ENCODE results near the gene C1QTNF8. TPM values are rescaled to one million over a fixed set of nuclear protein-coding genes. Genes with fewer than 3 reads are reported as not detected.

Gene C1QTNF8
- total RNA-seq, 4 donors from 2014 or later: not detected

DNA sequence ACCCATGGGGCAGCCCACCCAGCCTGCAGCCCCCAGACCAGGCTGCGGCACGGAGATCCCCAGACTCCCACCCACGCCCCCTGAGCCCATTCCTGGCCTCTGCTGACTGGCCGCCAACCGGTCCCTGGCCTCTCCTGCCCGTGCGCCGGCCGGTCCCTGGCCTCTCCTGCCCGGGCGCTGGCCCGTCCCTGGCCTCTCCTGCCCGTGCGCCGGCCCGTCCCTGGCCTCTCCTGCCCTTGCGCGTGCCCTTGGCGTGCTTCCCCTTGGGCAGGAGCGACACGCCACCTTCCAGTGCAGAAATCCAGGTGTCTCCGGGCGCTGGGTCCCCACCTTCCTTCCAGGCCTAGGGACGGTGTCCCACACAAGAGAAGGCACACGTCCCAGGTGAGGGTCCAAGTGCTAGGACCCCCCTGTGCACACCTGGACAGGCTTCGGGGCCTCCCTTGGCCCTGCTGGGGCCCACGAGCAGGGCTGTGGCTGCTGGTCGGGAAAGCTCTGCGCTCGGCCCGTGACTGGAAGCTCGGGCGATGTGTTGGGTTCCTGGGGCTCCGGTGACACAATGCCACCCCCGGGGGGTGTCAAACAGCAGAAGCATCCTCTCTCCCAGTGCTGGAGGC lies 35.4 kb upstream of the C1QTNF8 start:
- TF ChIP-seq EP300 (IDR thresholded peaks at IDR 0.05) (no peak), CTCF (IDR thresholded peaks at IDR 0.05) (no peak), POLR2A (IDR thresholded peaks at IDR 0.05) (no peak)
- H3K4me1 ChIP-seq: no peaks in the 10 kb centered on the region
- no peak overlapping the region for H3K27ac ChIP-seq
- WGBS, 2 donors: 86 to 89% methylated on average over 33 of the region's 35 CpGs
- no peak overlapping the region for H3K4me3 ChIP-seq
- no peaks in the 10 kb centered on the region for H3K36me3 ChIP-seq
- H3K9me3 ChIP-seq: no peaks in the 10 kb centered on the region
- no peak for DNase-seq (ENCODE audit: low spot score in 2 of 2)
- peaks cover 0 to 26% of the 10 kb centered on the region in 2 donors for H3K27me3 ChIP-seq

GRCh38 chr16:1130382-1130781 lies 34.3 kb upstream of the C1QTNF8 start:
- H3K27me3 ChIP-seq: peaks cover 0 to 36% of the 10 kb centered on the region in 2 donors
- H3K36me3 ChIP-seq: no peaks in the 10 kb centered on the region
- H3K4me3 ChIP-seq: no peak overlapping the region
- TF ChIP-seq EP300 (IDR thresholded peaks at IDR 0.05) (no peak), POLR2A (IDR thresholded peaks at IDR 0.05) (no peak), CTCF (IDR thresholded peaks at IDR 0.05) (no peak)
- H3K27ac ChIP-seq: no peak overlapping the region
- no peak for DNase-seq (ENCODE audit: low spot score in 2 of 2)
- no peaks in the 10 kb centered on the region for H3K9me3 ChIP-seq
- H3K4me1 ChIP-seq: no peaks in the 10 kb centered on the region
- WGBS, 2 donors: 84 to 91% methylated on average over 3 to 8 of the region's 8 CpGs

DNA sequence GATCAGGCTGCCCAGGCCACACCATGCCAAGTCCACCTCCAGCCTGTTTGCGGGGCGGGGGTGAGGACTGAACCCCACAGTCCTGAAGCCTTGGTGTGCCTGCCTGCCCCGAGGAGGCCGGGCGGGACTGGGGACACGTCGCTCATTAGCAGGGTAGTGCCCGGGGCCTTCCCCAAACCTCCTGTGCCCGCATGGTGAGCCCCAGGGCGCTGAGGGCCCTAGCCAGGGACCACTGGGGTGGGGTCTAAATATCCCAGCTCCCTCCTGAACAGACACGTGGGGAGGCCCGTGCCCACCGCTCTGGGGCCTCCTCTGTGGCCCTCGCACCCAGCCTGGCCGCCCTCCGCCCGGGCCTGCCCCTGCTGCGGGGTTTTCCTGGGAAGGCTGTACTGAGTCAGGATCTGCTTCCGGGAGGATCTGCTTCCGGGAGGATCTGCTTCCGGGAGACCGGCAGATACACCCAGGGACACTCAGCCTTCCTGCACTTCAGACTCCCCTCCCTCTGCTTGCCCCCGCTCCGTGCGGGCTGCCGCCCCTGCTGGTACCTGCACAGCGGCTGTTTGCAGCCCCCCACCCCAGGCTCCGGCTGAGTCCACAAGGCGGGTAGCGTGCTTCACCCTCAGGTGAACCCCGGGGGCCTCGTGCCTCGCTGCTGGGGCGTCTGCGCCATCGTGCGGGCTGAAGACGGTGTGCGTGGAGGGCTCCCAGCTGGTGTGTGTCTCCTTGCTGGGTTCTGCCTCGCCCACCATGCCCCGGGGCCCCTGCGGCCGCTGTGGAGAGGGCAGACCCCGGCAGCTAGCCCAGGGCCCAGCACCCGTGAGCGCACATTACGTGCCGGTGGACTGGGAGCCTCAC lies 33.3 kb upstream of the C1QTNF8 start:
- Histone ChIP-seq H3K27me3 (peaks cover 0 to 37% of the 10 kb centered on the region in 2 donors), H3K4me3 (no peak overlapping the region), H3K27ac (no peak overlapping the region), H3K4me1 (no peaks in the 10 kb centered on the region), H3K9me3 (no peaks in the 10 kb centered on the region), H3K36me3 (no peaks in the 10 kb centered on the region)
- no peak for DNase-seq (ENCODE audit: low spot score in 2 of 2)
- 94% methylated on average over 26 to 46 of the region's 48 CpGs for WGBS, 2 donors
- TF ChIP-seq CTCF (IDR thresholded peaks at IDR 0.05): no peak
- TF ChIP-seq POLR2A (IDR thresholded peaks at IDR 0.05): no peak
- no peak for TF ChIP-seq EP300 (IDR thresholded peaks at IDR 0.05)

- 84 to 85% methylated on average over 27 to 31 of the region's 31 CpGs for WGBS, 2 donors
- Histone ChIP-seq H3K27me3 (peaks cover 0 to 42% of the 10 kb centered on the region in 2 donors), H3K4me3 (no peak overlapping the region), H3K36me3 (no peaks in the 10 kb centered on the region), H3K4me1 (no peaks in the 10 kb centered on the region), H3K9me3 (no peaks in the 10 kb centered on the region), H3K27ac (no peak overlapping the region)
- TF ChIP-seq EP300 (IDR thresholded peaks at IDR 0.05) (no peak), POLR2A (IDR thresholded peaks at IDR 0.05) (no peak), CTCF (IDR thresholded peaks at IDR 0.05) (no peak)
- no peak for DNase-seq (ENCODE audit: low spot score in 2 of 2)
These were observed 32.1 kb upstream of the C1QTNF8 start for GRCh38 chr16:1127971-1128715.
